Suprapubic skin (tissue), 3 donors: ENCODE measurements around the gene KCNJ6.
"Not testable (repeated sequence)": the region's sequence is repeated elsewhere in the genome, so short reads cannot be mapped to it uniquely, and the experiment has no call there.

Experiments
- POLR2A ChIP-seq, 2 donors: fragments of 450-650 bp; IDR thresholded peaks; one replicate each; pipeline ENCODE4 v1.6.1; 2017; ENCODE audit warnings: antibody characterized with exemption in 2 of 2, mild to moderate bottlenecking in 2 of 2, moderate library complexity in 2 of 2
- TF ChIP-seq, protein P1 (sequence below), 2 donors: fragments of 200-600 bp in 1 of 2; fragments of 450-650 bp in 1 of 2; sonication (generic) in 1 of 2; IDR thresholded peaks; one replicate each; pipeline ENCODE4 v1.5.1; 2016 to 2019; ENCODE audit warnings: antibody characterized with exemption in 2 of 2, mild to moderate bottlenecking in 1 of 2, moderate library complexity in 1 of 2

DNA sequence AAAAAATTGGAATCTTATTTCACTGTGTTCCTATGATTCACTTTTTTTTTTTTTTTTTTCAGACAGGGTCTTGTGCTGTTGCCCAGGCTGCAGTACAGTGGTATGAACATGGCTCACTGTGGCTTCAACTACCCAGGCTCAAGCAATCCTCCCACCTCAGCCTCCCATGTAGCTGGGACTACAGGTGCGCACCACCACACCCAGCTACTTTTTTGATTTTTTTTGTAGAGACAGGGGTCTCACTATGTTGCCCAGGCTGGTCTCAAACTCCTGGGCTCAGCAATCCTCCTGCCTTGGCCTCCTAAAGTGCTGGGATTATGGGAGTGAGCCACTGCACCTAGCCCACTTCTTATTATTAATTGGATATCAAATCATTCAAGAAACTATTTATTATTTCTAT is 339.3 kb downstream of the KCNJ6 start:
- TF ChIP-seq, protein P1, sequence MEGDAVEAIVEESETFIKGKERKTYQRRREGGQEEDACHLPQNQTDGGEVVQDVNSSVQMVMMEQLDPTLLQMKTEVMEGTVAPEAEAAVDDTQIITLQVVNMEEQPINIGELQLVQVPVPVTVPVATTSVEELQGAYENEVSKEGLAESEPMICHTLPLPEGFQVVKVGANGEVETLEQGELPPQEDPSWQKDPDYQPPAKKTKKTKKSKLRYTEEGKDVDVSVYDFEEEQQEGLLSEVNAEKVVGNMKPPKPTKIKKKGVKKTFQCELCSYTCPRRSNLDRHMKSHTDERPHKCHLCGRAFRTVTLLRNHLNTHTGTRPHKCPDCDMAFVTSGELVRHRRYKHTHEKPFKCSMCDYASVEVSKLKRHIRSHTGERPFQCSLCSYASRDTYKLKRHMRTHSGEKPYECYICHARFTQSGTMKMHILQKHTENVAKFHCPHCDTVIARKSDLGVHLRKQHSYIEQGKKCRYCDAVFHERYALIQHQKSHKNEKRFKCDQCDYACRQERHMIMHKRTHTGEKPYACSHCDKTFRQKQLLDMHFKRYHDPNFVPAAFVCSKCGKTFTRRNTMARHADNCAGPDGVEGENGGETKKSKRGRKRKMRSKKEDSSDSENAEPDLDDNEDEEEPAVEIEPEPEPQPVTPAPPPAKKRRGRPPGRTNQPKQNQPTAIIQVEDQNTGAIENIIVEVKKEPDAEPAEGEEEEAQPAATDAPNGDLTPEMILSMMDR (IDR thresholded peaks at IDR 0.05), result not testable (repeated sequence)
- TF ChIP-seq POLR2A (IDR thresholded peaks at IDR 0.05), result not testable (repeated sequence)
